ENCODE results near the gene ST6GALNAC2.

ST6GALNAC2 gene

GRCh38 chr17:76557368-76558197 is 28.1 kb downstream of the ST6GALNAC2 start (continued):
- TF ChIP-seq KLF8 (tag by site-specific recombination; IDR thresholded peaks at IDR 0.05) (peak; percentile 91), ZNF404 (tag by site-specific recombination; IDR thresholded peaks at IDR 0.05) (no peak; the same call in 1 of the 2 replicates), WT1 (tag by site-specific recombination; IDR thresholded peaks at IDR 0.05) (no peak; the same call in 1 of the 2 replicates), ZNF555 (tag by site-specific recombination; conservative IDR thresholded peaks at IDR 0.05) (no peak), ZNF280C (tag by site-specific recombination; IDR thresholded peaks at IDR 0.05) (no peak), ZBTB10 (tag by site-specific recombination; IDR thresholded peaks at IDR 0.05) (0 out of 2 replicates have a peak, but pooled peaks have one; percentile 8), PATZ1 (tag by site-specific recombination; IDR thresholded peaks at IDR 0.05) (peak; percentile 94), ZNF114 (tag by site-specific recombination; IDR thresholded peaks at IDR 0.05) (no peak), ZFHX2 (tag by site-specific recombination; conservative IDR thresholded peaks at IDR 0.05) (peak; percentile 36), BCL6B (tag by site-specific recombination; IDR thresholded peaks at IDR 0.05) (0 out of 2 replicates have a peak, but pooled peaks have one; percentile 6), ZNF133 (tag by site-specific recombination; IDR thresholded peaks at IDR 0.05) (no peak), ZNF558 (tag by site-specific recombination; IDR thresholded peaks at IDR 0.05) (no peak; the same call in 1 of the 2 replicates), ZNF416 (tag by site-specific recombination; IDR thresholded peaks at IDR 0.05) (no peak), ZNF785 (tag by site-specific recombination; IDR thresholded peaks at IDR 0.05) (no peak), ZNF660 (tag by site-specific recombination; IDR thresholded peaks at IDR 0.05) (peak; percentile 66), PRDM1 (tag by site-specific recombination; IDR thresholded peaks at IDR 0.05) (peak; percentile 70), ZNF626 (tag by site-specific recombination; IDR thresholded peaks at IDR 0.05) (no peak), ZNF394 (tag by site-specific recombination; IDR thresholded peaks at IDR 0.05; ENCODE audit: borderline replicate concordance) (no peak), TCF7L2 (IDR thresholded peaks at IDR 0.05; ENCODE audit: borderline replicate concordance, low read depth, low read length) (no peak), ZNF324 (tag by site-specific recombination; IDR thresholded peaks at IDR 0.05) (0 out of 2 replicates have a peak, but pooled peaks have one; percentile 53), ZNF692 (tag by site-specific recombination; IDR thresholded peaks at IDR 0.05) (no peak), SALL2 (tag by site-specific recombination; IDR thresholded peaks at IDR 0.05; ENCODE audit: borderline replicate concordance) (no peak), ZNF501 (tag by site-specific recombination; IDR thresholded peaks at IDR 0.05) (peak; percentile 96), ZBTB1 (tag by site-specific recombination; IDR thresholded peaks at IDR 0.05) (no peak), ZNF580 (tag by site-specific recombination; IDR thresholded peaks at IDR 0.05) (no peak; the same call in 1 of the 2 replicates), SP7 (tag by site-specific recombination; IDR thresholded peaks at IDR 0.05) (peak; percentile 66), ZNF704 (tag by site-specific recombination; IDR thresholded peaks at IDR 0.05) (no peak)
